ENCODE data around the gene CEPT1. TPM values are rescaled to one million over a fixed set of nuclear protein-coding genes. Genes with fewer than 3 reads are reported as not detected.

Gene CEPT1
- total RNA-seq, 1 experiment from 2014 or later = 34.2 TPM

DNA sequence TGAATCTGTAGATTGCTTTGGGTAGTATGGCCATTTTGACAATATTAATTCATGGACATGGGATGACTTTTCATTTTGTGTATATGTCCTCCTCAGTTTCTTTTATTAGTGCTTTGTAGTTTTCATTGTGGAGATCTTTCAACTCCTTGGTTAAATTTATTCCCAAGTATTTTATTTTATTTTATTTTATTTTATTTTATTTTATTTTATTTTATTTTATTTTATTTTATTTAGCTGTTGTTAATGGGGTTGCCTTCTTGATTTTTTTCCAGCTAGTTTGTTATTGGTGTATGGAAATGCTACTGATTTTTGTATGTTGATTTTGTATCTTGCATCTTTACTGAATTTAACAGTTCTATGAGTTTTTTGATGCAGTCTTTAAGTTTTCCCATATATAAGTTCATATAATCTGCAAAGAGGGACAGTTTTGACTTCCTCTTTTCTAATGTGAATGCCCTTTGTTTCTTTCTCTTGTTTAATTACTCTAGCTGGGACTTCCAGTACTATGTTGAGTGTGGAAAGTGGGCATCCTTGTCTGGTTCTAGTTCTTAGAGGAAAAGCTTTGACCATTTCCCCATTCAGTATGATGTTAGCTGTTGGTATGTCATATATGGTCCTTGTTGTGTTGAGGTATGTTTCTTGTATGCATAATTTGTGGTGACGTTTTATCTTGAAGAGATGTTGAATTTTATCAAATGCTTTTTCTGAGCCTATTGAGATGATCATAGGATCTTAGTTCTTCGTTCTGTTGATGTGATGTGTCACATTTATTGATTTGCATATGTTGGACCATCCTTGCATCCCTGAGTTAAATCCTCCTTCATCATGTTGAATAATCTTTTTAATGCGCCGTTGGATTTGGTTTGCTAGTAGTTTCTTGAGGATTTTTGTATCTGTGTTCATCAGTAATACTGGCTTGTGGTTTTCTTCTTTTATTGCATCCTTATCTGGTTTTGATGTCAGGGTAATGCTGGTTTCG, 14.3 kb downstream of the CEPT1 start (continued):
- TF ChIP-seq, protein P1, sequence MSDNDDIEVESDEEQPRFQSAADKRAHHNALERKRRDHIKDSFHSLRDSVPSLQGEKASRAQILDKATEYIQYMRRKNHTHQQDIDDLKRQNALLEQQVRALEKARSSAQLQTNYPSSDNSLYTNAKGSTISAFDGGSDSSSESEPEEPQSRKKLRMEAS (IDR thresholded peaks at IDR 0.05) = no peak

DNA sequence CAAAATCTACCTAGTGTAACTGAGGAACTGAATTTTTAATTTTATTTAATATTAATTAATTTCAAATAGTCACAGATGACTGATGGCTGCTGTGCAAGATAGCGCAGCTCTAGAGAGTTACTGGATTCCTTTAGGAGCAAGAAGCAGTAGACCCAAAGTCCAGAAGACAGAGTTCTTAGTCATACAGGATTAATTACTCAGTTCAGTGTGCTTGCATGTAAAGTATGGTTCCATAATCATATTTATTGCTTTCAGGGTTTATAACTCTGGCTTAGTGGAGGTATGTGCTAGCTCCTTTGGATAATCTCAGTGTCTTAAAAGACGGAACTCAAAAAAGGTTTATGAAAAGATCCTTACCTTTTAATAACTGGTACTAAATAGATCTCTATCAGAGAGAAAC, 17.4 kb downstream of the CEPT1 start:
- Histone ChIP-seq H3K4me3 (replicated peaks in 1 of 2; ENCODE audit: low read depth in 1 of 2, low read length in 2 of 2) (no peak overlapping the region), H3K79me2 (ENCODE audit: insufficient read depth, low read length) (peaks cover 74% of the 10 kb centered on the region), H3K9me2 (ENCODE audit: insufficient read depth) (no peaks in the 10 kb centered on the region), H4K20me1 (ENCODE audit: insufficient read depth) (no peaks in the 10 kb centered on the region; the same call in 1 of the 2 replicates), H3K9me3 (ENCODE audit: control insufficient read depth in 1 of 2, insufficient read depth in 1 of 2, low read depth in 1 of 2, low read length in 2 of 2) (no peaks in the 10 kb centered on the region), H3K27ac (ENCODE audit: low read depth, low read length) (no peak overlapping the region), H3K36me3 (ENCODE audit: control insufficient read depth in 1 of 2, insufficient read depth in 2 of 2, low read length in 2 of 2) (peaks cover 10 to 15% of the 10 kb centered on the region in 2 experiments; a peak in 3 of 4 replicates), H3K27me3 (ENCODE audit: insufficient read depth, low read length) (no peaks in the 10 kb centered on the region), H2AFZ (ENCODE audit: low read depth, low read length, poor library complexity, severe bottlenecking) (no peak overlapping the region), H3K4me1 (ENCODE audit: control insufficient read depth in 1 of 2, insufficient read depth in 2 of 2, low read length in 2 of 2) (no peaks in the 10 kb centered on the region), H3K4me2 (ENCODE audit: low read length) (no peak overlapping the region), H3K9ac (ENCODE audit: low read length) (no peak overlapping the region)
- no peak for DNase-seq (ENCODE audit: low read depth, low spot score)
- POLR2A ChIA-PET = no interaction called here
- TF ChIP-seq REST (IDR thresholded peaks at IDR 0.05; ENCODE audit: low read depth) (no peak), RAD21 (IDR thresholded peaks at IDR 0.05; ENCODE audit: low read depth) (no peak), ZBTB33 (IDR thresholded peaks at IDR 0.05; ENCODE audit: extremely low read depth, insufficient replicate concordance, low read length) (no peak), EGR1 (IDR thresholded peaks at IDR 0.05; ENCODE audit: low read depth) (no peak), YY1 (IDR thresholded peaks at IDR 0.05; ENCODE audit: extremely low read depth, insufficient replicate concordance, low read depth, low read length) (no peak), TCF7L2 (IDR thresholded peaks at IDR 0.05; ENCODE audit: borderline replicate concordance, extremely low read depth, insufficient read depth, insufficient read length) (no peak), ATF3 (IDR thresholded peaks at IDR 0.05) (no peak), POLR2A (IDR thresholded peaks at IDR 0.05; ENCODE audit: borderline replicate concordance, extremely low read depth, insufficient read depth, insufficient read length) (no peak)
- RAD21 ChIA-PET (ENCODE audit: low non-redundant PET in 1 of 2, low total read pairs in 2 of 2, uncharacterized antibody in 2 of 2, unreplicated experiment in 2 of 2) = no interaction called here
- no peak for ATAC-seq
- BruUV-seq (replicated peaks) = no TSS peak
- CTCF ChIA-PET = no interaction called here
- intact Hi-C loops (cut with micrococcal nuclease) = no loop called here
